NB4 (cell line): Measurements from ENCODE around the gene KAT2B.

Experiments
- MAX ChIP-seq: IDR thresholded peaks from 2 replicates; pipeline ENCODE4 v1.6.1; 2011; ENCODE audit warnings: low read depth, low read length
- MYC ChIP-seq: IDR thresholded peaks from 2 replicates; pipeline ENCODE4 v1.6.1; 2011; ENCODE audit warnings: low read depth, low read length
- POLR2A ChIP-seq: IDR thresholded peaks from 2 replicates; pipeline ENCODE4 v1.6.1; 2011; ENCODE audit warnings: mild to moderate bottlenecking; ENCODE audit not compliant: insufficient read length; ENCODE audit errors: extremely low read depth
- TF ChIP-seq, protein P1 (sequence below): IDR thresholded peaks from one replicate; pipeline ENCODE4 v1.5.1; 2012; ENCODE audit warnings: low read depth, low read length

GRCh38 chr3:20059929-20060328 lies 19.7 kb downstream of the KAT2B start:
- TF ChIP-seq, protein P1, sequence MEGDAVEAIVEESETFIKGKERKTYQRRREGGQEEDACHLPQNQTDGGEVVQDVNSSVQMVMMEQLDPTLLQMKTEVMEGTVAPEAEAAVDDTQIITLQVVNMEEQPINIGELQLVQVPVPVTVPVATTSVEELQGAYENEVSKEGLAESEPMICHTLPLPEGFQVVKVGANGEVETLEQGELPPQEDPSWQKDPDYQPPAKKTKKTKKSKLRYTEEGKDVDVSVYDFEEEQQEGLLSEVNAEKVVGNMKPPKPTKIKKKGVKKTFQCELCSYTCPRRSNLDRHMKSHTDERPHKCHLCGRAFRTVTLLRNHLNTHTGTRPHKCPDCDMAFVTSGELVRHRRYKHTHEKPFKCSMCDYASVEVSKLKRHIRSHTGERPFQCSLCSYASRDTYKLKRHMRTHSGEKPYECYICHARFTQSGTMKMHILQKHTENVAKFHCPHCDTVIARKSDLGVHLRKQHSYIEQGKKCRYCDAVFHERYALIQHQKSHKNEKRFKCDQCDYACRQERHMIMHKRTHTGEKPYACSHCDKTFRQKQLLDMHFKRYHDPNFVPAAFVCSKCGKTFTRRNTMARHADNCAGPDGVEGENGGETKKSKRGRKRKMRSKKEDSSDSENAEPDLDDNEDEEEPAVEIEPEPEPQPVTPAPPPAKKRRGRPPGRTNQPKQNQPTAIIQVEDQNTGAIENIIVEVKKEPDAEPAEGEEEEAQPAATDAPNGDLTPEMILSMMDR, result no peak
- no peak for TF ChIP-seq POLR2A
- no peak for TF ChIP-seq MAX
- TF ChIP-seq MYC, result no peak
